Type B pancreatic cell (in vitro differentiated cells): Measurements from ENCODE around the gene MEG3. TPM values are rescaled to one million over a fixed set of nuclear protein-coding genes. Genes with fewer than 3 reads are reported as not detected.

Source experiments
- DNase-seq: peaks from one replicate; pipeline ENCODE4 v3.0.0; 2021; ENCODE audit warnings: mixed read lengths; ENCODE audit not compliant: unreplicated experiment; ENCODE audit errors: extremely low spot score
- H3K27ac Mint-ChIP-seq: 2 replicates; pipeline ENCODE4 v1.8.0; 2021; ENCODE audit warnings: mild to moderate bottlenecking, mixed read lengths
- H3K27me3 Mint-ChIP-seq: 2 replicates; pipeline ENCODE4 v1.8.0; 2021; ENCODE audit warnings: mixed read lengths
- H3K36me3 Mint-ChIP-seq: 2 replicates; pipeline ENCODE4 v1.8.0; 2021; ENCODE audit warnings: mixed read lengths
- H3K4me1 Mint-ChIP-seq: one replicate; pipeline ENCODE4 v1.8.0; 2021; ENCODE audit warnings: mixed read lengths; ENCODE audit not compliant: unreplicated experiment
- H3K4me3 Mint-ChIP-seq: 2 replicates; pipeline ENCODE4 v1.8.0; 2021; ENCODE audit warnings: mild to moderate bottlenecking, mixed read lengths
- H3K9me3 Mint-ChIP-seq: 2 replicates; pipeline ENCODE4 v1.8.0; 2021; ENCODE audit warnings: mixed read lengths
- total RNA-seq: library from RNA; stranded (reverse); gene quantifications from 2 replicates; pipeline ENCODE4 v1.2.1, GENCODE V29; 2021; ENCODE audit warnings: low replicate concordance
- TF ChIP-seq, protein P1 (sequence below): fragments of 200-600 bp; sonication (generic); conservative IDR thresholded peaks from 2 replicates; pipeline ENCODE4 v1.5.0; 2021; ENCODE audit warnings: antibody characterized with exemption, mild to moderate bottlenecking

The MEG3 gene
- total RNA-seq, 1 donor from 2014 or later = 0.68 TPM

DNA sequence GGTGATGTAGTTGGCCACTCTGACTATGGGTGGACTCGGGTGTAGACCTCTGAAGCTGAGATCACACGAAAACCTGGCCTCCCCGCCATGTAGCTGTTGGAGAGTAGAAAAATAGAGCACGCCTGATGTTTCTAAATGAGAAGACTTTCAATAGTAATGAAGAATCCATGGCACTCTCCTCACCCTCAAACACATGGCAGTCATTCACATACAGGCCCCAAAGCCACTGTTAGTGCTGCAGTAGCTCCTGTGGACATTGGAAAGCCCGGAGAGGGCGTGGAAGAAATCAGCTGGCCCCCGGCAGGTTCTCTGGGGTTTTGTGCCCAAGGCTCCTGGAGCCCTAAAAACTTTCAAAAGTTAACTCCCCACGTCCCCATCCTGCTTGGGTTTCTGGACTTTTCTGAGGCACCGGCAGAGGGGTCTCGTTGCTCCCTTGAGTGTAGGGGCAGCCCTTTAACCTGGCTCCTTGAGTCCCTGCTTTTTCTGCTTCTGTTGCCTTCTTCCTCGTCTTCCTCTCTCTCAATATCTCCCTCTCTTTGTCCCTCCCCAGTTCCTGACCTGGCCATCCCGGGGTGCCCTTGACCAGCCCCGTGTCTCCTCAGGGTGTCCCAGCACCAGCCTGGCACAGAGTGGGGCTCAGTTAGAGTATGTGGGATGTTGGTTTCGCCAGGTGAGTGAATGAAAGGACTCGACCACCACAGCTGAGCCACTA is 8.3 kb downstream of the MEG3 start:
- TF ChIP-seq, protein P1, sequence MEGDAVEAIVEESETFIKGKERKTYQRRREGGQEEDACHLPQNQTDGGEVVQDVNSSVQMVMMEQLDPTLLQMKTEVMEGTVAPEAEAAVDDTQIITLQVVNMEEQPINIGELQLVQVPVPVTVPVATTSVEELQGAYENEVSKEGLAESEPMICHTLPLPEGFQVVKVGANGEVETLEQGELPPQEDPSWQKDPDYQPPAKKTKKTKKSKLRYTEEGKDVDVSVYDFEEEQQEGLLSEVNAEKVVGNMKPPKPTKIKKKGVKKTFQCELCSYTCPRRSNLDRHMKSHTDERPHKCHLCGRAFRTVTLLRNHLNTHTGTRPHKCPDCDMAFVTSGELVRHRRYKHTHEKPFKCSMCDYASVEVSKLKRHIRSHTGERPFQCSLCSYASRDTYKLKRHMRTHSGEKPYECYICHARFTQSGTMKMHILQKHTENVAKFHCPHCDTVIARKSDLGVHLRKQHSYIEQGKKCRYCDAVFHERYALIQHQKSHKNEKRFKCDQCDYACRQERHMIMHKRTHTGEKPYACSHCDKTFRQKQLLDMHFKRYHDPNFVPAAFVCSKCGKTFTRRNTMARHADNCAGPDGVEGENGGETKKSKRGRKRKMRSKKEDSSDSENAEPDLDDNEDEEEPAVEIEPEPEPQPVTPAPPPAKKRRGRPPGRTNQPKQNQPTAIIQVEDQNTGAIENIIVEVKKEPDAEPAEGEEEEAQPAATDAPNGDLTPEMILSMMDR = no peak
- H3K27me3 Mint-ChIP-seq = peaks cover 18% of the 10 kb centered on the region
- no peak for DNase-seq
- no peak overlapping the region for H3K27ac Mint-ChIP-seq
- H3K36me3 Mint-ChIP-seq = no peaks in the 10 kb centered on the region
- H3K4me3 Mint-ChIP-seq = no peak overlapping the region
- no peaks in the 10 kb centered on the region for H3K9me3 Mint-ChIP-seq
- peaks cover 42% of the 10 kb centered on the region for H3K4me1 Mint-ChIP-seq

DNA sequence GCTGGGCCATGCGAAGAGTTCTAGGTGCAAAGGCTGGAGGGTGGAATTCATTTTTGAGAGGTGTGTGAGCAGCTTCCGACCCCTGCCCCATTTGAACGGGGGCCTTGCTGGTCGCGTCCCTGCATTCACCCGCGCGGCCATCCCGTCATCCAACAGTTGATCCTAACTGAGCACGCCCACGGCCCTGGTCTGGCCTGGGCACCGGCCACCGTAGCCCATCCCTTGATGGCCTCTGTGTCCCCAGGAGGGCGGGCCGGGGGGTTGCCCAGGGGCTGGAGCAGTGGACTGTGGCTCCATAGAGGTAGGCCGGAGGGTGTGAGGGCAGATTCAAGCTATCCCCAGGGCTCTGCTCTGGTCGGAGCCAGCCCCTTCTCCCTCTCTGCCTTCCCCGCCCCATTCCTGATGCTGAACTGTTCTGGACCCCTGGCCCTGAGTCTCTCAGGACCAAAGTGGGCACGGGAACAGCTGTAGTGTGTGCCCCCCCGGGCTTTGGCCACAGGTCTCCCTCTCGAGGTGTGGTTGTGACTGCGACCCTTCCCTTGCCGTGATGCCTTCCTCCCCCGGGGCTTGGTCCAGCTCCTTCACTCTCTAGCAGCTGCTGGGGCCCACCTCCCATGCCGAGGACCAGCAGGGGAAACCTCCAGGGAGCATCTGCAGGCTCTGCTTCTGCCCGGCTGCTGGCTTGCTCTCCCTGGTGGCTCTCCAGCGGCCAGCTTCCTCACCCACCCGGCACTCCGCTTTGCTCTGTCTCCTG is 9.1 kb downstream of the MEG3 start:
- no peak overlapping the region for H3K27ac Mint-ChIP-seq
- no peaks in the 10 kb centered on the region for H3K36me3 Mint-ChIP-seq
- peaks cover 43% of the 10 kb centered on the region for H3K4me1 Mint-ChIP-seq
- DNase-seq = no peak
- TF ChIP-seq, protein P1 = no peak
- H3K9me3 Mint-ChIP-seq = no peaks in the 10 kb centered on the region
- no peak overlapping the region for H3K4me3 Mint-ChIP-seq
- peaks cover 19% of the 10 kb centered on the region for H3K27me3 Mint-ChIP-seq

DNA sequence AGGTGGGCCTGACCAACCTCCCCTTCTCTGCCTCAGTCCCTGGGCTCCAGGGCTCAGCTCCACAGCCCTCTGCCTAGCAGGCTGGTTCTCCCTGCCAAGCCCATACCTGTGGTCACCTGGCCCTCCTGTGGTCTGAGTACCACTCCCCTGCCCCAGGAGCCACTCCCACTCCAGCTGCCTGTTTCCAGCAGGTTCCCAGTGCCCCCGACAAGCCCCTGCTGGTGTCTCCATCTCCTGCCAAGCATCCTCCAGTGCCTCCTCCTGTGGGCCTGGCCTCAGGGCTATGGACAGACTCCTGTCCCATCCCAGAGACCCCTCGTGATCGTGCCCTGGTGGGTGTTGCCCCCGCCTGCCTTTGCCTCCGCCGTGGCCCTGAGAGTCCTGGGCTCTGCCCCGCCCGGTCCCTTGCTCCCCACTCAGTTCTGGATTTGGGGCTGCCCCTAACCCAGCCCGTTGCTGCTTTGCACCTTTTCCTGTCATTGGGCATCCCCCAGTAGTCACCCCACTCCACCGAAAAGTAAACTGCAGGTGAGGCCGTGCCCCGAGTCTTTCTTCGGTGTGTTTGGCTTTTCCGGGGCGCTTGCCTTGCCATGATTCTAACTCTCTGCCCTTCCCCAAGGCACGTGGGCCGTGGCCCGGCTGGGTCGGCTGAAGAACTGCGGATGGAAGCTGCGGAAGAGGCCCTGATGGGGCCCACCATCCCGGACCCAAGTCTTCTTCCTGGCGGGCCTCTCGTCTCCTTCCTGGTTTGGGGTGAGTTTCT is 9.8 kb downstream of the MEG3 start:
- TF ChIP-seq, protein P1 = no peak
- no peak overlapping the region for H3K27ac Mint-ChIP-seq
- peaks cover 23% of the 10 kb centered on the region for H3K27me3 Mint-ChIP-seq
- no peaks in the 10 kb centered on the region for H3K36me3 Mint-ChIP-seq
- DNase-seq = no peak
- H3K4me1 Mint-ChIP-seq = peaks cover 47% of the 10 kb centered on the region
- no peak overlapping the region for H3K4me3 Mint-ChIP-seq
- H3K9me3 Mint-ChIP-seq = no peaks in the 10 kb centered on the region

DNA sequence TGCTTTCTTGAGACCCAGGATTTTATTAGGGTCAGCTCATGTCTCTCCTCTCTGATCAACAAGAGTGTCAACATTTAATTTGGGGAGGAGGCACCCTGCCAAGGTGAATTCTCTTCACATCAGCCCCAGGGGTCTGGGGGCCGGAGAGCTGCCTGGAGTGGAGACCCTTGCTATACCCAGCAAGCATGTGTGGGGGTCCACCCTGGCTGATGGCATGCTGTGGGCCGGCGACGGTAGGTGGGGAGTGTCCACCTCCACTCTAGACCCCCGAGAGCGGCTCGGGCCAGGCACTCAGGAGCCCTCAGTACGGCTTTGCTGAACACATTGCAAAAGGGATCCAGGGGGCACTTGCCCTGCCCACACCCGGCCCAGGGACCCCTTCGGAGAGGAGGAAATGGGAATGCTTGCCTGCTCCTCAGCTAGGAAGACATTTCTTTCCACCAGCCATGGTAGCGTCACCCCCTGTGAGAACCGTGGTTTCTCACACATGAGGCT is 10.4 kb downstream of the MEG3 start:
- peaks cover 44% of the 10 kb centered on the region for H3K4me1 Mint-ChIP-seq
- peaks cover 24% of the 10 kb centered on the region for H3K27me3 Mint-ChIP-seq
- H3K27ac Mint-ChIP-seq = no peak overlapping the region
- no peaks in the 10 kb centered on the region for H3K36me3 Mint-ChIP-seq
- TF ChIP-seq, protein P1 = no peak
- H3K4me3 Mint-ChIP-seq = no peak overlapping the region
- DNase-seq = no peak
- H3K9me3 Mint-ChIP-seq = no peaks in the 10 kb centered on the region

DNA sequence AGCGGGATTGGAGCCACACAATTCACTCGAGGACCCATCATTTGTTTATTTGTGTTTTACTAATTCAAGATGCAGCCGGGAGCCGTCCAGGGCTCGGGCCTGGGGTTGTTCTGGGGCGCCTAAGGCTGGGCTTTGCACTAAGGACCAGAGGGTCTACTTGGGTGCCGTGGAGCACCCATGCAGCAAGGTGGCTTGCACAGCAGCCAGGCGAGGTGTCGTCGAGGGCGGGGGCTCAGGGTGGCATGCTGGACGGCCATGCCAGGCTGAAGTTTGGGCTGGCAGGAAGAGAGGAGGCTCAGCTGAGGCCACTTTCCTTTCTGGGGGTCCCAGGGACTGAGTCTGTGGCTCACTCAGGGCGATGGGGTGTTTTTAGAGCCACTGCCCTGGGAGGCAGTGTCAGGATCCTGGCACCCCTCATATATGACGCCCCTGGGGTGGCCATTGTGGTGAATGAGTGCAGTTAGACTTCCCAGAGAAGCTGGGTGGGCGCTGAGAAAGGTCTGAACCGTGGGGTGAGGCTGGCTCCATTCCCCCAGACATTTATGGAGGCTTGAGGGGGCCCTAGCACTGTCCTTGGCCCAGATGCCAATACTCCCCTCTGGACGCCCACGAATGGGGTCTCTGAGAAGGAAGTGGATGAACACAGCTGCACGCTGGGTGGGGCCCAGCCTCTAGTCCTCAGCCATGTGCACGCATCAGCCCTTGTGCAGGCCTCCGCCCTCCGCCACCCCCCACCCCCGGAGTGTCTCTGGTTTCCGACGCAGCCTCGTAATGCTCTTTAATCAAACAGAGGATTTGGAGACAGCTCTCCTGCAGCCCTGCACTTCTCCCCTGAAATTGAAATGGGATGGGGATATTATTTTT is 11.3 kb downstream of the MEG3 start:
- peak overlapping the region; percentile 56 for H3K27ac Mint-ChIP-seq
- peaks cover 40% of the 10 kb centered on the region for H3K4me1 Mint-ChIP-seq
- no peak overlapping the region for H3K4me3 Mint-ChIP-seq
- peaks cover 21% of the 10 kb centered on the region for H3K27me3 Mint-ChIP-seq
- no peak for DNase-seq
- no peaks in the 10 kb centered on the region for H3K9me3 Mint-ChIP-seq
- no peaks in the 10 kb centered on the region for H3K36me3 Mint-ChIP-seq
- TF ChIP-seq, protein P1 = no peak
